HG03066 (cell line): ENCODE measurements around the gene FSTL4.

Experiments used
- ATAC-seq: cut with Tn5 transposase; IDR thresholded peaks from one replicate; pipeline ENCODE4 v1.9.1; 2021; ENCODE audit warnings: low read depth; ENCODE audit not compliant: unreplicated experiment

The FSTL4 gene

GRCh38 chr5:133483406-133484090, 128.8 kb downstream of the FSTL4 start:
- ATAC-seq = no peak

- no peak for ATAC-seq
These were observed 130.3 kb downstream of the FSTL4 start for GRCh38 chr5:133482028-133482427.

- ATAC-seq = no peak
These were observed 131.5 kb downstream of the FSTL4 start for GRCh38 chr5:133480866-133481265.

GRCh38 chr5:133480366-133480765, 132.0 kb downstream of the FSTL4 start:
- ATAC-seq = no peak

- ATAC-seq = no peak
These were observed 133.9 kb downstream of the FSTL4 start for GRCh38 chr5:133478199-133478985.

GRCh38 chr5:133475986-133476385, 136.4 kb downstream of the FSTL4 start:
- ATAC-seq = no peak

- ATAC-seq = no peak
These were observed 137.3 kb downstream of the FSTL4 start for GRCh38 chr5:133474851-133475590.

- no peak for ATAC-seq
These were observed 139.1 kb downstream of the FSTL4 start for GRCh38 chr5:133473291-133473690.

GRCh38 chr5:133472829-133473228, 139.5 kb downstream of the FSTL4 start:
- no peak for ATAC-seq

- ATAC-seq = no peak
These were observed 140.6 kb downstream of the FSTL4 start for GRCh38 chr5:133471699-133472098.

GRCh38 chr5:133470841-133471240, 141.5 kb downstream of the FSTL4 start:
- ATAC-seq = no peak

- no peak for ATAC-seq
These were observed 142.5 kb downstream of the FSTL4 start for GRCh38 chr5:133469846-133470245.

- ATAC-seq = no peak
These were observed 143.1 kb downstream of the FSTL4 start for GRCh38 chr5:133469252-133469651.

- no peak for ATAC-seq
These were observed 143.7 kb downstream of the FSTL4 start for GRCh38 chr5:133468596-133468995.

- no peak for ATAC-seq
These were observed 144.4 kb downstream of the FSTL4 start for GRCh38 chr5:133467826-133468463.

- no peak for ATAC-seq
These were observed 145.0 kb downstream of the FSTL4 start for GRCh38 chr5:133467335-133467779.

GRCh38 chr5:133466556-133467334, 145.6 kb downstream of the FSTL4 start:
- ATAC-seq = no peak

GRCh38 chr5:133464013-133464412, 148.3 kb downstream of the FSTL4 start:
- ATAC-seq = no peak

- ATAC-seq = no peak
These were observed 150.4 kb downstream of the FSTL4 start for GRCh38 chr5:133461796-133462516.
